HG03469 (cell line): ENCODE results near the gene MDFI.
"Not testable (repeated sequence)": the region's sequence is repeated elsewhere in the genome, so short reads cannot be mapped to it uniquely, and the experiment has no call there.

Source experiments
- ATAC-seq: cut with Tn5 transposase; IDR thresholded peaks from one replicate; pipeline ENCODE4 v1.9.1; 2021; ENCODE audit warnings: mild to moderate bottlenecking, moderate library complexity, moderate number of reproducible peaks; ENCODE audit not compliant: unreplicated experiment

The MDFI gene

GRCh38 chr6:41602422-41602743 lies 35.9 kb upstream of the MDFI start:
- ATAC-seq, result no peak

GRCh38 chr6:41602864-41603608 lies 35.2 kb upstream of the MDFI start:
- no peak for ATAC-seq

DNA sequence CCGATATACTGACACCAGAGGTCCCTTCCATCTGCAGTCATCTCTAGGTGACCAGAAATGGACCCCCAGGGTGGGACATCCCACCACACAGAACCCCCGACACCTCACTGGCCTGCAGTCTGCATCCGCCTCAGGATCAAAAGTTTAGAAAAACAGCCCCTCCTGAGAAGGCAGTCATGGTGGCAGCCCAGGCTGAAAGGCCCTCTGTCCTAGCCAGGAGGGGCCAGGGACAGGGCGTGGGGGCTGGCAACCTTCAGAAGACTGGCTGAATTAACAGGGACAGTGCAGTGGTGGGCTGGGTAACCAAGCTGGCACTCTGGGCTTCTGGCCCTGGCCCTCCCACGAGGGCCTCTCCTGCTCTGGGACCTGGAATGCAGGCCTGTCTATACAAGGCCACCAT lies 34.3 kb upstream of the MDFI start:
- ATAC-seq, result no peak

- ATAC-seq, result no peak
These were observed 32.6 kb upstream of the MDFI start for GRCh38 chr6:41605649-41606048.

GRCh38 chr6:41607036-41607435 lies 31.2 kb upstream of the MDFI start:
- ATAC-seq, result no peak

- no peak for ATAC-seq
These were observed 30.5 kb upstream of the MDFI start for GRCh38 chr6:41607736-41608135.

GRCh38 chr6:41608443-41609151 lies 29.7 kb upstream of the MDFI start:
- ATAC-seq, result no peak

GRCh38 chr6:41614715-41615114 lies 23.6 kb upstream of the MDFI start:
- ATAC-seq, result no peak

- ATAC-seq, result no peak
These were observed 23.0 kb upstream of the MDFI start for GRCh38 chr6:41615311-41615710.

DNA sequence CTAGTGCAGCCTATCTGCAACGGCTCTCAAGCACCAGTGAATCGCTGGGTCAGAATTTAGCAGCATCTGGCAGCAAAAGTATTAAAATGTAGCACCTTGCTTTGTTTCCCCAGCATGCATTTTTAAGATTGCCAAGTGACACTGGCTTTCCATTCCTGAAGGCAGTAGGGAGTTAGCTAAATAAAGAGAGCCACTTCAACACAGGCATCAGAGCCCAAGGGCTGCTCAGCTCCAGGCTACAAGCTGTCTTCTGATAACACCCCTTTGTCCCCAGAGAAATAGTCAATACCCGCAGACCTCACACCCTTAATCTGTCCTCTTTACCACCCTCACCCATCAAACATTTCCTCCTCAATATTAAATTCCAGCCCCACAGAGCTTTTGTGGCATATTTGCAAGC lies 19.7 kb upstream of the MDFI start:
- ATAC-seq, result no peak

GRCh38 chr6:41619193-41619592 lies 19.1 kb upstream of the MDFI start:
- not testable (repeated sequence) for ATAC-seq

DNA sequence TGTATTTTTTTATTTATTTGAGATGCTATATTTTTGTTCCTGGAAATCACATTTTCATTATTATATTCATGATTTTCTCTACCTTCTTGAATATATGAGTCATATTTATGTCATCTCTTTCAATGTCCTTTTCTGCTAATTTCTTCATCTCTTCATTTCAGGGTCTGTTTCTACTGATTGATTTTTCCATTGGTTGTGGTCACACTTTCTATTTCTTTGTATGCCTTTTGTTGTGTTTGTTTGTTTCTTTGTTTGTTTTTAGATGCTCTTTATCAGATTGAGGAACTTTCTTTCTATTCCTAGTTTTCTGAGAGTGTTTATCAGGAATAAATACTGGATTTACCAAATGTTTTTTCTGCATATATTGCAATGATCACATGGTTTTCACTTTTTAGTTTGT lies 16.9 kb upstream of the MDFI start:
- no peak for ATAC-seq

- ATAC-seq, result no peak
These were observed 16.5 kb upstream of the MDFI start for GRCh38 chr6:41621802-41622201.

- no peak for ATAC-seq
These were observed 15.9 kb upstream of the MDFI start for GRCh38 chr6:41622206-41622988.

DNA sequence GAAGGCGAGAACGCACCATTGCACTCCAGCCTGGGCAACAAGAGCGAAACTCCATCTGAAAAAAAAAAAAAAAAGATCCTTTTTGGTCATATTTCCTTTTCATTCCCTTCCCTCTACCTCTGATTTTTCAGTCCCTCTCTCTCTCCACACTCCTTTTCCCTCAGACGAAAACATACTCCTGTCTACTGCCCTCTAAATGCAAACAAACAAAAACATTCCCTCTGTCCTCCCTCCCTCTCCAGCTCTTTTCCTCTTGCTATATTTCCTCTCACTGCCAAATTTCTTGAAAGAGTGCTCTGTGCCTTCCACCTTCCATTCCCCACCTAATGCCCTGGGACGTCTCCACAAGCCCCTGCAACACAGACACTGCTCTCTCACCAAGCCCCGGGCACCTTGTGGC lies 14.9 kb upstream of the MDFI start:
- ATAC-seq, result no peak

- ATAC-seq, result no peak
These were observed 13.5 kb upstream of the MDFI start for GRCh38 chr6:41624621-41625380.

GRCh38 chr6:41625442-41625841 lies 12.8 kb upstream of the MDFI start:
- no peak for ATAC-seq

DNA sequence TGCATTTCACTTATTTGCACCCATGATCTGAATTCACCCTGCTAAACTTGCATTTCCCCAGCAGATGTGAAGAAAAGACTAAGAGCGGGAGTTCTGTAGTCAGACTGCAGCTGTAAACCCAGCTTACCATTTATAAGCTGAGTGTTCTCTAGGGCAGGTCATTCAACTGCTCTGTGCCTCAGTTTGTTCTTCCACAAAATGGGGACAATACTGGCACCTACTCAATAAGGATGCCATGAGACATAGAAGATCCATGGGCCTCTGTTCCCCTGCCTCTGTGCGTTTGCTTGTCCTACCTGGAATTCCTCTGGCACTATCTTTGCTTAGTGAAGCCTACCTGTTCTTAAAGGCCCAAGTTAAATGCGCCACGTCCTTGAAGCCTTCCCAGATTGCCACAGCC lies 12.2 kb upstream of the MDFI start:
- no peak for ATAC-seq

GRCh38 chr6:41626917-41627316 lies 11.4 kb upstream of the MDFI start:
- ATAC-seq, result no peak

DNA sequence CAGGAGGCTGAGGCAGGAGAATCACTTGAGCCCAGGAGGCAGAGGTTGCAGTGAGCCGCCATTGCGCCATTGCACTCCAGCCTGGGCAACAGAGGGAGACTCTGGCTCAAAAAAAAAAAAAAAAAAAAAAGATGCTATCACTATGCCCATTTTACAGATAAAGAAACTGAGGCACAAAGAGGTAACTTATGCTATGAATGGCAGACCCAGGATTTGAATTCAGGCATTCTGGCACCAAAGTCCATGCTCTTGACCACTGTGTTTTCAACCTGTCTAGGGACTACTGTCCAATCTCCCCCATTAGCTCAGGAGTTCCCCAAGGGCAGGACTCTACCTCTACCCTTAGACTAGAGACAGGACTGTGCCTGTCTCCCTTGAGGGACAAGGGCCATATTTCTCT lies 9.1 kb upstream of the MDFI start:
- ATAC-seq, result no peak

DNA sequence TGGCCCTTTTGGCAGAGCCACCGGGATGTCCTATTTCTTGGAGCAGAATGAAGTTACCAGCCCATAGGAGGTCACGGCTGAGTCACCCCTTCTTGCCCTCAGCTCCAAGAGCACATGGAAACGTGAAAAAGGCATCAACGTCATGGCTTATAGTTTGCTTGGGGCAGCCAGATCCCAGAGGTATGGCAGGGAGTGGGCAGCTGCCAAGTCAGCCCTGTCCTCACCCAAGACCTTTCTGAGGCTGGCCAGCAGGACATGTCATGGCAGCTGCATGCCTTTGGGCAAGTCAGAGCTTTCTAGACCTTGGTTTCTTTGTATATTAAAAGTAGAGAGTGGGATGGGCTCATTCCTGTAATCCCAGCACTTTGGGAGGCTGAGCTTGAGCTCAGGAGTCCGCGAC lies 8.2 kb upstream of the MDFI start:
- no peak for ATAC-seq
